SJCRH30 (cell line): ENCODE measurements around the gene HILPDA. TPM values are rescaled to one million over a fixed set of nuclear protein-coding genes. Genes with fewer than 3 reads are reported as not detected.
"Not testable (repeated sequence)": the region's sequence is repeated elsewhere in the genome, so short reads cannot be mapped to it uniquely, and the experiment has no call there.

ENCODE experiments used
- DNase-seq, 2 experiments: peaks; one replicate each; pipeline ENCODE4 v3.0.0-alpha.2; 2015 to 2020
- H3K27ac ChIP-seq: fragments of 250-450 bp; sonication (Bioruptor Pico); 2 replicates; pipeline ENCODE4 v1.5.1; 2020; ENCODE audit warnings: mild to moderate bottlenecking, moderate library complexity
- H3K27me3 ChIP-seq: fragments of 250-450 bp; sonication (Bioruptor Pico); 2 replicates; pipeline ENCODE4 v1.5.1; 2020; ENCODE audit warnings: mild to moderate bottlenecking, moderate library complexity
- H3K36me3 ChIP-seq: fragments of 250-450 bp; sonication (Bioruptor Pico); 2 replicates; pipeline ENCODE4 v1.5.1; 2020; ENCODE audit warnings: mild to moderate bottlenecking, moderate library complexity
- H3K4me1 ChIP-seq: fragments of 250-450 bp; sonication (Bioruptor Pico); 2 replicates; pipeline ENCODE4 v1.5.1; 2020; ENCODE audit warnings: mild to moderate bottlenecking, moderate library complexity
- H3K4me3 ChIP-seq: fragments of 250-450 bp; sonication (Bioruptor Pico); 2 replicates; pipeline ENCODE4 v1.5.1; 2020; ENCODE audit warnings: mild to moderate bottlenecking, moderate library complexity
- H3K9me3 ChIP-seq: fragments of 250-450 bp; sonication (Bioruptor Pico); replicated peaks from 2 replicates; pipeline ENCODE4 v1.5.1; 2020; ENCODE audit warnings: mild to moderate bottlenecking, moderate library complexity
- total RNA-seq: library from RNA; depleted of rRNA; stranded (reverse); fragments of >200 nt; shearing (Covaris generic); gene quantifications from 2 replicates; pipeline ENCODE4 v1.2.3, GENCODE V29; 2014; rRNA removed

The HILPDA gene
- total RNA-seq, 1 experiment from 2014 or later: 33.1 TPM

- not testable (repeated sequence) for H3K27ac ChIP-seq, DNase-seq, H3K4me3 ChIP-seq, H3K27me3 ChIP-seq, H3K9me3 ChIP-seq, H3K36me3 ChIP-seq, H3K4me1 ChIP-seq
These were observed 8.3 kb downstream of the HILPDA start for GRCh38 chr7:128463933-128464332.

DNA sequence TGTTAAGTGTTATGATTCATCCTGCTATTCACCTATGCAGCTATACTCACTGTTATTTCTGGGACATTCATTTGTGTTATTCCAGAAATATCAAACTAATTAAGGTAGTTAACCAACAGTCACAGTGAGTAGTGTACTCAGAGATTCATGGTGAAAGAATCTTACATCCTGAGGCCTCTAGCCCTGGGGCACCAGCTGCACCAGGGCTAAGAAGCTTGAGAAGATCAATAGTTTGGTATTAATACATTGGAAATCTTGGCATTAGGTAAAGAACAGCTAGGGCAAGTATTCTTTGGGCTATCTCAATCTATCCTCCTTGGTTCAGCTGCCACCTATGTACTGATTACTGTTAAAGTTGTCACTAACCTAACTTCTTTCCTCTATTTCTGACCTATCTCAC lies 11.2 kb downstream of the HILPDA start:
- H3K9me3 ChIP-seq, H3K4me1 ChIP-seq, H3K4me3 ChIP-seq, DNase-seq, H3K36me3 ChIP-seq, H3K27me3 ChIP-seq, H3K27ac ChIP-seq: not testable (repeated sequence)

- not testable (repeated sequence) for H3K36me3 ChIP-seq, H3K9me3 ChIP-seq, H3K4me1 ChIP-seq, H3K27me3 ChIP-seq
- Histone ChIP-seq H3K4me3 (peak within 1 kb of the TSS; percentile 95), H3K27ac (peak within 1 kb of the TSS; percentile 77)
- DNase-seq: peak; percentile 96
These were observed 21.0 kb downstream of the HILPDA start, which contains the start of gene METTL2B for GRCh38 chr7:128476402-128477335. Gene METTL2B, plus strand, starts transcription at chr7:128476748. Its CDS starts 18 bp downstream, at chr7:128476766.

GRCh38 chr7:128477336-128477690 lies 21.6 kb downstream of the HILPDA start:
- H3K27ac ChIP-seq: not testable (repeated sequence)

DNA sequence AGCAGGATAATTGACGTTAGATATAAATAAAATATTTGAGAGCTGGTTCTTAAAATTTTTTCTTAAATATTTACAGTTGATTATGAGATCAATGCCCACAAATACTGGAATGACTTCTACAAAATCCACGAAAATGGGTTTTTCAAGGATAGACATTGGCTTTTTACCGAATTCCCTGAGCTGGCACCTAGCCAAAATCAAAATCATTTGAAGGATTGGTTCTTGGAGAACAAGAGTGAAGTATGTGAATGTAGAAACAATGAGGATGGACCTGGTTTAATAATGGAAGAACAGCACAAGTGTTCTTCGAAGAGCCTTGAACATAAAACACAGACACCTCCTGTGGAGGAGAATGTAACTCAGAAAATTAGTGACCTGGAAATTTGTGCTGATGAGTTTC lies 23.4 kb downstream of the HILPDA start:
- not testable (repeated sequence) for H3K4me1 ChIP-seq, DNase-seq, H3K36me3 ChIP-seq, H3K9me3 ChIP-seq, H3K4me3 ChIP-seq, H3K27me3 ChIP-seq, H3K27ac ChIP-seq

More at GRCh38 chr7:128477336-128477690, 21.6 kb downstream of the HILPDA start:
- not testable (repeated sequence) for H3K36me3 ChIP-seq, DNase-seq, H3K4me1 ChIP-seq, H3K9me3 ChIP-seq, H3K27me3 ChIP-seq
- peak overlapping the region; percentile 95 for H3K4me3 ChIP-seq

- not testable (repeated sequence) for H3K27me3 ChIP-seq, H3K27ac ChIP-seq, H3K4me3 ChIP-seq, H3K4me1 ChIP-seq, DNase-seq, H3K36me3 ChIP-seq, H3K9me3 ChIP-seq
These were observed 32.5 kb downstream of the HILPDA start for GRCh38 chr7:128488134-128488533.

DNA sequence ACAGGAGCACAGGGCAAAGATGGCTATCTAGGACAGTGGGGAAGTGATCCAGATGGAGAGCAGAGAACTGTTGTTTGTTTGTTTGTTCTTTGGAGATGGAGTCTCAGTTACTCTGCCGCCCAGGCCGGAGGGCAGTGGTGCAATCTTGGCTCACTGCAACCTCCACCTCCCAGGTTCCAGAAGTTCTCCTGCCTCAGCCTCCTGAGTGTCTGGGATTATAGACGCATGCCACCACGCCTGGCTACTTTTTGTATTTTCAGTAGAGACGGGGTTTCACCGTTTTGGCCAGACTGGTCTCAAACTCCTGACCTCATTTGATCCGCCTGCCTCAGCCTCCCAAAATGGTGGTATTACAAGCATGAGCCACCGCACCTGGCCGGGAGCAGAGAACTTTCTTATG lies 41.7 kb downstream of the HILPDA start:
- Histone ChIP-seq H3K4me3 (no peak overlapping the region), H3K27ac (no peak overlapping the region), H3K9me3 (no peaks in the 10 kb centered on the region), H3K36me3 (peaks cover 13% of the 10 kb centered on the region; the same call in 1 of the 2 replicates), H3K27me3 (no peaks in the 10 kb centered on the region), H3K4me1 (no peaks in the 10 kb centered on the region)
- no peak for DNase-seq

GRCh38 chr7:128505416-128505815 lies 49.7 kb downstream of the HILPDA start:
- H3K9me3 ChIP-seq, H3K4me1 ChIP-seq: not testable (repeated sequence)

GRCh38 chr7:128506819-128507218 lies 51.1 kb downstream of the HILPDA start:
- H3K9me3 ChIP-seq, DNase-seq, H3K36me3 ChIP-seq, H3K4me1 ChIP-seq, H3K27me3 ChIP-seq, H3K27ac ChIP-seq, H3K4me3 ChIP-seq: not testable (repeated sequence)

More at GRCh38 chr7:128505416-128505815, 49.7 kb downstream of the HILPDA start:
- not testable (repeated sequence) for DNase-seq, H3K36me3 ChIP-seq, H3K27me3 ChIP-seq, H3K4me3 ChIP-seq, H3K27ac ChIP-seq

DNA sequence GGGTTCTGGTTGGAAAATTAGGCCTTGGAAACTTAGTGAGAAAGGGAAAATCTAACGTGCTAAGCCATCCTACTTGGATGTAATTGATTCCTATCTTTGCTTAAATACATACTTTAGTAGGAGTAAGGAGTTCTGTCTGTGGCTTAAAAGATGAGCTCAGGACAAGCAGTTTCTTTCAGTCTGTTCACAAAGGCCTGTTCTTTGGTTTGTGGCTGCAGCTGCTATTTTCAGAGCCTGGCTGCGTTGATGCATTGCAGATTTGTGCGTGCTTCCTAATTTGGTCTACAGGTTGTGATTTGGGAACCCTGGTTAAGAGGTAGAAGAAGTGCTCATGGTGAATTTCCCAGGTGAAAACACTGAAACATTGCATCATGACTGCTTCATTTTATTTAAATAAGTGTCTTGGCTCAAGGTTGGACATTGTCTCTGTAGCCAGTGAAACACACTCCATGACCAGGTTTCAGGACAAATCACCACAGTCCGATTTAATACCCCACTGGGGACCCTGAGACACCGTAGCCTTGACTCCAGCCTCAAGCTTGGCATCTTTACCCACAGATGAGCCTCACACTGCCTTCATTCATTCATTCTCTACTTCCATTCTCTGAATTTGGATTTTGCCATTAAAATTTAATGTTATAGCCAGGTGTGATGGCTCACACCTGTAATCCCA lies 51.8 kb downstream of the HILPDA start:
- H3K9me3 ChIP-seq, H3K4me1 ChIP-seq, H3K4me3 ChIP-seq, H3K27ac ChIP-seq, H3K27me3 ChIP-seq, DNase-seq, H3K36me3 ChIP-seq: not testable (repeated sequence)

Other genes starting within 250 kb of the HILPDA start
- not detected in 2 replicates for gene LEP, start 214.6 kb upstream of the HILPDA start, total RNA-seq
- gene RBM28, start 112.0 kb upstream of the HILPDA start, total RNA-seq: 37.0 and 49.7 TPM in 2 replicates
- gene PRRT4, start 94.2 kb upstream of the HILPDA start, total RNA-seq: 3.2 and 5.1 TPM in 2 replicates
- gene IMPDH1, start 45.9 kb upstream of the HILPDA start, total RNA-seq: 43.2 and 47.9 TPM in 2 replicates
- gene METTL2B, start 20.9 kb downstream of the HILPDA start, total RNA-seq: 45.4 and 46.6 TPM in 2 replicates
- 0.16 and 0.20 TPM in 2 replicates for gene GARIN1A, start 216.4 kb downstream of the HILPDA start, total RNA-seq